ENCODE results near the gene SLC24A3.

- TF ChIP-seq CTCF (conservative IDR thresholded peaks at IDR 0.05; ENCODE audit: low read length), result no peak
- TF ChIP-seq EZH2phosphoT487 (IDR thresholded peaks at IDR 0.05; ENCODE audit: borderline replicate concordance), result no peak
These were observed 210.9 kb downstream of the SLC24A3 start for GRCh38 chr20:19423097-19423899.
